ENCODE measurements around the gene YY1. TPM values are rescaled to one million over a fixed set of nuclear protein-coding genes. Genes with fewer than 3 reads are reported as not detected.

Gene YY1
- total RNA-seq, 1 donor from 2014 or later: 87.5 TPM

- no peaks in the 10 kb centered on the region for H3K27me3 Mint-ChIP-seq (ENCODE audit: low read depth, unreplicated experiment)
Observed at GRCh38 chr14:100288382-100289185, 49.6 kb downstream of the YY1 start.

GRCh38 chr14:100289916-100290606 is 51.1 kb downstream of the YY1 start:
- H3K4me1 Mint-ChIP-seq (ENCODE audit: low read depth, unreplicated experiment): peaks cover 4% of the 10 kb centered on the region
- no peak overlapping the region for H2AFZ ChIP-seq (ENCODE audit: low read depth, low read length)
- peaks cover 29% of the 10 kb centered on the region for H4K20me1 ChIP-seq (ENCODE audit: insufficient read depth, low read length)
- H3K27ac ChIP-seq (ENCODE audit: low read depth, low read length): no peak overlapping the region
- H3K79me2 ChIP-seq (ENCODE audit: insufficient read depth, low read length): no peaks in the 10 kb centered on the region
- H3K4me3 ChIP-seq (ENCODE audit: insufficient read depth, low read depth, low read length): no peak overlapping the region
- H3K4me3 Mint-ChIP-seq (ENCODE audit: unreplicated experiment): no peak overlapping the region
- H3K36me3 ChIP-seq (ENCODE audit: insufficient read depth, low read length): no peaks in the 10 kb centered on the region
- no peaks in the 10 kb centered on the region for H3K9me3 ChIP-seq (ENCODE audit: insufficient read depth, low read depth, low read length)
- DNase-seq (ENCODE audit: low read depth) (no peak), FAIRE-seq (no peak)
- no peaks in the 10 kb centered on the region for H3K27me3 Mint-ChIP-seq (ENCODE audit: low read depth, unreplicated experiment)
- H3K36me3 Mint-ChIP-seq (ENCODE audit: low read depth, unreplicated experiment): no peaks in the 10 kb centered on the region
- no peaks in the 10 kb centered on the region for H3K4me1 ChIP-seq (ENCODE audit: insufficient read depth, low read length)
- H3K9ac ChIP-seq (ENCODE audit: low read length): no peak overlapping the region
- no peaks in the 10 kb centered on the region for H3K27me3 ChIP-seq (ENCODE audit: insufficient read depth, low read length)
- H3K27ac Mint-ChIP-seq (ENCODE audit: unreplicated experiment): no peak overlapping the region
- no peak overlapping the region for H3K4me2 ChIP-seq (ENCODE audit: low read length)
- H3K9me3 Mint-ChIP-seq (ENCODE audit: unreplicated experiment): no peaks in the 10 kb centered on the region
- TF ChIP-seq CTCF (IDR thresholded peaks at IDR 0.05; ENCODE audit: insufficient read depth, low read depth, low read length) (no peak), EZH2 (IDR thresholded peaks at IDR 0.05; ENCODE audit: insufficient read depth, low read length) (no peak)

More at GRCh38 chr14:100288382-100289185, 49.6 kb downstream of the YY1 start:
- Mint-ChIP-seq H3K9me3 (ENCODE audit: unreplicated experiment) (no peaks in the 10 kb centered on the region), H3K4me3 (ENCODE audit: unreplicated experiment) (no peak overlapping the region), H3K4me1 (ENCODE audit: low read depth, unreplicated experiment) (peaks cover 7% of the 10 kb centered on the region), H3K36me3 (ENCODE audit: low read depth, unreplicated experiment) (peaks cover 3% of the 10 kb centered on the region), H3K27ac (ENCODE audit: unreplicated experiment) (no peak overlapping the region)
- Histone ChIP-seq H3K4me1 (ENCODE audit: insufficient read depth, low read length) (no peaks in the 10 kb centered on the region), H3K4me2 (ENCODE audit: low read length) (no peak overlapping the region), H3K4me3 (ENCODE audit: insufficient read depth, low read depth, low read length) (no peak overlapping the region), H3K27ac (ENCODE audit: low read depth, low read length) (no peak overlapping the region), H2AFZ (ENCODE audit: low read depth, low read length) (no peak overlapping the region), H3K27me3 (ENCODE audit: insufficient read depth, low read length) (no peaks in the 10 kb centered on the region), H3K79me2 (ENCODE audit: insufficient read depth, low read length) (no peaks in the 10 kb centered on the region), H3K36me3 (ENCODE audit: insufficient read depth, low read length) (no peaks in the 10 kb centered on the region), H3K9ac (ENCODE audit: low read length) (no peak overlapping the region), H3K9me3 (ENCODE audit: insufficient read depth, low read depth, low read length) (no peaks in the 10 kb centered on the region), H4K20me1 (ENCODE audit: insufficient read depth, low read length) (peaks cover 29% of the 10 kb centered on the region)
- TF ChIP-seq EZH2 (IDR thresholded peaks at IDR 0.05; ENCODE audit: insufficient read depth, low read length): no peak
- no peak for TF ChIP-seq CTCF (IDR thresholded peaks at IDR 0.05; ENCODE audit: insufficient read depth, low read depth, low read length)
- no peak for DNase-seq (ENCODE audit: low read depth)
- FAIRE-seq: no peak

Measured in astrocyte (in vitro differentiated cells and primary cell).